Astrocyte of the cerebellum (primary cell): ENCODE data around the gene PDE4B.

ENCODE experiments used
- DNase-seq: peaks from one replicate; pipeline ENCODE4 v3.0.0-alpha.2; 2011; ENCODE audit warnings: low read depth
- H3K4me3 ChIP-seq: 2 replicates; pipeline ENCODE4 v1.5.1; 2011; ENCODE audit warnings: mild to moderate bottlenecking, low read depth, low read length, moderate library complexity
- in situ Hi-C: cut with HindIII; loops from 2 replicates; pipeline ENCODE4 v1.10.0; 2017; ENCODE audit warnings: low sequenced_read_pairs
- TF ChIP-seq, protein P1 (sequence below): IDR thresholded peaks from 2 replicates; pipeline ENCODE4 v1.5.1; 2012; ENCODE audit warnings: low read length, low read depth, moderate library complexity, mild to moderate bottlenecking; ENCODE audit errors: missing control alignments

The PDE4B gene

DNA sequence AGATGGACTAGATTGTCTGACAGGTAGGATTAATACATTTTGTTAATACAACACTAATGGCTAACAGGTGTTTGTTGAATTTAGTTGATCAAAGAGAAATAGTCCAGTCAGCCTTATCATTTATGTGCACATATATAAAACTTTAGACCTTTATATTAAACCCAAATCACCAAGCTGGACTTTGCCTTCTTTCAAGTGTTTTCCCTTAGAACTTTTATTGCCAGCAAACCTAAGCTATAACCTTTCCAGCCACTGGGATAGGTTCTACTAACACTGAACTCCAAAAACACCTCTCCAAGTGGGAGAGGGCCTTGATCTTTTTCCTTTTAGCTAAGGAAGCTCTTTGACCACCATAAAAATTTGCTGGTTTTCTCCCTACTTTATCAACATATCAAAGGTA, 345.9 kb downstream of the PDE4B start:
- TF ChIP-seq, protein P1, sequence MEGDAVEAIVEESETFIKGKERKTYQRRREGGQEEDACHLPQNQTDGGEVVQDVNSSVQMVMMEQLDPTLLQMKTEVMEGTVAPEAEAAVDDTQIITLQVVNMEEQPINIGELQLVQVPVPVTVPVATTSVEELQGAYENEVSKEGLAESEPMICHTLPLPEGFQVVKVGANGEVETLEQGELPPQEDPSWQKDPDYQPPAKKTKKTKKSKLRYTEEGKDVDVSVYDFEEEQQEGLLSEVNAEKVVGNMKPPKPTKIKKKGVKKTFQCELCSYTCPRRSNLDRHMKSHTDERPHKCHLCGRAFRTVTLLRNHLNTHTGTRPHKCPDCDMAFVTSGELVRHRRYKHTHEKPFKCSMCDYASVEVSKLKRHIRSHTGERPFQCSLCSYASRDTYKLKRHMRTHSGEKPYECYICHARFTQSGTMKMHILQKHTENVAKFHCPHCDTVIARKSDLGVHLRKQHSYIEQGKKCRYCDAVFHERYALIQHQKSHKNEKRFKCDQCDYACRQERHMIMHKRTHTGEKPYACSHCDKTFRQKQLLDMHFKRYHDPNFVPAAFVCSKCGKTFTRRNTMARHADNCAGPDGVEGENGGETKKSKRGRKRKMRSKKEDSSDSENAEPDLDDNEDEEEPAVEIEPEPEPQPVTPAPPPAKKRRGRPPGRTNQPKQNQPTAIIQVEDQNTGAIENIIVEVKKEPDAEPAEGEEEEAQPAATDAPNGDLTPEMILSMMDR: no peak
- in situ Hi-C loops: no loop called here
- no peak overlapping the region for H3K4me3 ChIP-seq
- DNase-seq: no peak

DNA sequence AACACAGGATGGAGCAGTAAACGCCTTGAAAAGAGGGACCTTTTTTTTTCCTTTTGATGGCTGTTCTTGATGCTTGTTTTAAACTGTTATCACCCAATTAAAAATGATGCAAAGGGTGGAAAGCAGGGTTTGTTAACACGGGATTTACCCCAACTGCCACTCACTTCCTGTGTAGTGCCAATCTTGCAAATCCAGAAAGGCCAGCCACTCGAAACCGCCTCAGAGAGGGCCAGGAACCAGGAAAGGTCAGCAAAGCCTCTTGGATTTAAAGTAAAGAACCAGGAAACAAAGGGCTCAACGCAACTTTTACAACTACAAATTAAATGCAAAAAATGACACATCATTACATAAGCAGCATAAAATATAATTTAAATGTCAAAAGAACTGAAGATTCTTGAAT, 347.4 kb downstream of the PDE4B start:
- DNase-seq: no peak
- no peak overlapping the region for H3K4me3 ChIP-seq
- TF ChIP-seq, protein P1: no peak
- in situ Hi-C loops: no loop called here

DNA sequence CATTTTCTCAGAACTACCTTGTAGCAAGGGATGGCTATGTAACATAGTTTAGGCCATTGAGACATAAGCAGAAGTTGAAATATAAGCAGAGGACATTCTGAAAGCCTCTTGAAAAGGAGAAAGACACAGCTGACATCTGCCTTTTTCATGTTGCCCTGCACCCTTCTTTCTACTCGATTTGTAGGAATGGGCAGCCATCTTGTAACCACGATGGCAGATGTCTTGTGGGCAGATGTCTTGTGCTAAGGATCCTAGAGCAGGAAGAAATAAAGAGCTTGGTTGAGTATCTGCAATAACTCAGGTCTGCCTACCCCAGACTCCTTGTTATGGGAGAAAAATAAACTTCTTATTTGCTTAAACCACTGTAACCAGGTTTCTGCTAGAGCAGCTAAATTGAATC, 351.0 kb downstream of the PDE4B start:
- no peak overlapping the region for H3K4me3 ChIP-seq
- in situ Hi-C loops: no loop called here
- no peak for DNase-seq
- TF ChIP-seq, protein P1: no peak

DNA sequence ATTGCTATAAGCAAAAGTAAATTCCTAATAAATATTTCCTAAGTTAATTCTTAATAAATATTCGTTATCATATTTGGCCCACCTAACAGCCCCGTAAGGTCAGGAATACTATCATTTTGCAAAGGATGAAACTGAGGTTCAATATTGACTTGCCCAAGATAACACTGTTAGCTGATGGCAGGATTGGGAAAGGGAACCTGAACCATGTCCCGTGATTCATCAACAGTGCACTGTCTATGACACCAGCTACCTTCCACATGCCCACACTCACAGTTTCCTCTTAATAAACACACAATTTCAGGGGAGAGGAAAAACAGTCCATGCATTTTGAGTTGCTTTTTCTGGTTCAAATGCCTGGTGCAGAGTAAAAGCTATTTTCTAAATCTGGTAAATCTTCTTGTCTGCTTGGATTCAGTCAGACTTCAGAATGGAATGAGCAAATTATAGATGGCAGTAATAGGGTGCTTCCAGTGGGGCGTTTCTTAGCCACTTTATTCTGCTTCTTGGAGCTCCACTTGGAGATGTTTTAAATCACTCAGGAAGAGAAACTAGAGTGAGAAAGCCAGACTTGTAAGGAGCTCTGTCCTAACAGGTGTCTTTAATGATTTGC, 354.6 kb downstream of the PDE4B start:
- no peak overlapping the region for H3K4me3 ChIP-seq
- no peak for DNase-seq
- in situ Hi-C loops: no loop called here
- TF ChIP-seq, protein P1: no peak

DNA sequence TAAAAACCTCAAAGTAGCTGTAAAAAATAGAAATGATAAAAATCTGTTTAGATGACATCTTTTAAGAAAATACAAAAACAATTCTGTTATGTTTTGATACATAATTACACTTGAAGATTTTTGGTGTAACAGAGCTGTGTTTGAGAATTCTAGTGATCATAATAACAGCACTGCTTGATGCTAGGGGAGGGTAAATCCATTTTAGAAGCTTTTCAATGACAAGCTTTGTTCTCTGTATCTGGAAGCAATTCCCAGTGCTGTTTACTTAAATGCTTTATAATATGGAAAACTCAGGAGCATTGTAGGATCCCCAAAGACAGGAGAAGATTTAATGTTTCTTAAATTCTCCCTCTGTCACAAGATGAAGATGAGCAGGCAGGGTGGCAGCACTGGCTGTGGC, 359.3 kb downstream of the PDE4B start:
- H3K4me3 ChIP-seq: no peak overlapping the region
- no peak for DNase-seq
- in situ Hi-C loops: no loop called here
- TF ChIP-seq, protein P1: no peak

DNA sequence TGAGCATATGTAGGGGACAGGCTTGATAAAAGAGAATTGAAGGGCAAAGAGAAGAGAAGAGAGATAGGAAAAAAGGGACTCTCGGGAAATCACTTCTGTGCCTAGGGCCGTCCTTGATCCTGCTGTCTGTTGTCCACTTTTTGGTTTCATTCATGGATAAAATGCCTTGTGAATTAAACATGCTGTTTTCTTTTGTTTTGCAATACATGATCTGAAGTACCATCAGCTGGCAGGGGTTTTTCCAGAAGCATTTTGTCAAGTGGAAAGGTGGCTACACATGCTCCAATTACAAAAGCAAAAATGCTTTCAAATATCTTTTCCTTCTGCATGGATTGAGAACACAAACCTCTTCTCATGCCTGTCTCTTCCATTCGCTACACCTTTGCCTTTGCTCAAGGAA, 361.7 kb downstream of the PDE4B start:
- TF ChIP-seq, protein P1: no peak
- DNase-seq: no peak
- in situ Hi-C loops: no loop called here
- no peak overlapping the region for H3K4me3 ChIP-seq
